OCI-LY1 (cell line): ENCODE data around the gene MPRIP.

ENCODE experiments used
- H2AFZ ChIP-seq: fragments of 200-600 bp; sonication (generic), shearing (Covaris generic); 2 replicates; pipeline ENCODE4 v1.6.0; 2014; ENCODE audit warnings: antibody characterized with exemption, mild to moderate bottlenecking, low read length
- H3F3A ChIP-seq: fragments of 200-600 bp; sonication (generic), shearing (Covaris generic); 2 replicates; pipeline ENCODE4 v1.6.0; 2014; ENCODE audit warnings: mild to moderate bottlenecking, antibody characterized with exemption, low read length, moderate library complexity; ENCODE audit not compliant: insufficient read depth
- H3K27ac ChIP-seq: fragments of 200-600 bp; sonication (generic); 2 replicates; pipeline ENCODE4 v1.5.1; 2014; ENCODE audit warnings: low read length, mixed run types, mild to moderate bottlenecking, low read depth; ENCODE audit not compliant: poor library complexity, severe bottlenecking
- H3K27me3 ChIP-seq: fragments of 200-600 bp; sonication (generic); 2 replicates; pipeline ENCODE4 v1.6.0; 2014; ENCODE audit warnings: antibody characterized with exemption, mild to moderate bottlenecking, low read length, moderate library complexity; ENCODE audit not compliant: insufficient read depth
- H3K36me3 ChIP-seq: fragments of 200-600 bp; sonication (generic); 2 replicates; pipeline ENCODE4 v1.6.1; 2014; ENCODE audit warnings: mild to moderate bottlenecking, antibody characterized with exemption, low read length, moderate library complexity, mixed read lengths; ENCODE audit not compliant: insufficient read depth
- H3K4me1 ChIP-seq: fragments of 200-600 bp; sonication (generic); 2 replicates; pipeline ENCODE4 v1.5.1; 2014; ENCODE audit warnings: mild to moderate bottlenecking, low read length, moderate library complexity; ENCODE audit not compliant: insufficient read depth, severe bottlenecking
- H3K4me2 ChIP-seq: fragments of 200-600 bp; sonication (generic), shearing (Covaris generic); 2 replicates; pipeline ENCODE4 v1.6.1; 2014; ENCODE audit warnings: low read length
- H3K4me3 ChIP-seq: fragments of 200-600 bp; sonication (generic); 2 replicates; pipeline ENCODE4 v1.5.1; 2014; ENCODE audit warnings: low read length, low read depth, mild to moderate bottlenecking, mixed read lengths; ENCODE audit not compliant: poor library complexity, severe bottlenecking
- H3K79me2 ChIP-seq: fragments of 200-600 bp; shearing (Covaris generic); 2 replicates; pipeline ENCODE4 v1.6.1; 2016; ENCODE audit warnings: mixed run types, low read length, mixed read lengths; ENCODE audit not compliant: insufficient read depth
- H3K9ac ChIP-seq: fragments of 200-600 bp; sonication (generic), shearing (Covaris generic); 2 replicates; pipeline ENCODE4 v1.6.1; 2014; ENCODE audit warnings: mild to moderate bottlenecking, low read length, mixed read lengths
- H3K9me2 ChIP-seq: fragments of 200-600 bp; sonication (generic), shearing (Covaris generic); 2 replicates; pipeline ENCODE4 v1.6.1; 2014; ENCODE audit warnings: low read depth, mild to moderate bottlenecking, low read length, mixed read lengths
- H3K9me3 ChIP-seq: fragments of 200-600 bp; shearing (Covaris generic); 2 replicates; pipeline ENCODE4 v1.6.1; 2014; ENCODE audit warnings: low read length, mixed read lengths
- H4K20me1 ChIP-seq: fragments of 200-600 bp; sonication (generic), shearing (Covaris generic); 2 replicates; pipeline ENCODE4 v1.6.0; 2016; ENCODE audit warnings: mild to moderate bottlenecking, low read length; ENCODE audit not compliant: insufficient read depth
- CTCF ChIP-seq: fragments of 200-600 bp; sonication (generic), shearing (Covaris generic); IDR thresholded peaks from 2 replicates; pipeline ENCODE4 v1.5.1; 2017; ENCODE audit warnings: mild to moderate bottlenecking, antibody characterized with exemption, low read length, moderate library complexity, mixed read lengths
- EZH2 ChIP-seq: fragments of 200-600 bp; sonication (generic), shearing (Covaris generic); IDR thresholded peaks from 2 replicates; pipeline ENCODE4 v1.8.0; 2017; ENCODE audit warnings: borderline replicate concordance, mixed run types, mild to moderate bottlenecking, antibody characterized with exemption, low read length, moderate library complexity, mixed read lengths

Gene MPRIP

GRCh38 chr17:17054636-17055035, 12.4 kb downstream of the MPRIP start:
- Histone ChIP-seq H3K4me3 (no peak overlapping the region), H3K27ac (no peak overlapping the region), H3K9me2 (no peaks in the 10 kb centered on the region), H3F3A (no peaks in the 10 kb centered on the region), H3K4me2 (no peak overlapping the region), H3K27me3 (no peaks in the 10 kb centered on the region), H3K79me2 (peaks cover 15% of the 10 kb centered on the region; the same call in 1 of the 2 replicates), H3K9ac (no peak overlapping the region), H3K4me1 (no peaks in the 10 kb centered on the region), H3K36me3 (no peaks in the 10 kb centered on the region; the same call in 1 of the 2 replicates), H4K20me1 (no peaks in the 10 kb centered on the region), H3K9me3 (no peaks in the 10 kb centered on the region), H2AFZ (no peak overlapping the region)
- no peak for TF ChIP-seq EZH2
- no peak for TF ChIP-seq CTCF

DNA sequence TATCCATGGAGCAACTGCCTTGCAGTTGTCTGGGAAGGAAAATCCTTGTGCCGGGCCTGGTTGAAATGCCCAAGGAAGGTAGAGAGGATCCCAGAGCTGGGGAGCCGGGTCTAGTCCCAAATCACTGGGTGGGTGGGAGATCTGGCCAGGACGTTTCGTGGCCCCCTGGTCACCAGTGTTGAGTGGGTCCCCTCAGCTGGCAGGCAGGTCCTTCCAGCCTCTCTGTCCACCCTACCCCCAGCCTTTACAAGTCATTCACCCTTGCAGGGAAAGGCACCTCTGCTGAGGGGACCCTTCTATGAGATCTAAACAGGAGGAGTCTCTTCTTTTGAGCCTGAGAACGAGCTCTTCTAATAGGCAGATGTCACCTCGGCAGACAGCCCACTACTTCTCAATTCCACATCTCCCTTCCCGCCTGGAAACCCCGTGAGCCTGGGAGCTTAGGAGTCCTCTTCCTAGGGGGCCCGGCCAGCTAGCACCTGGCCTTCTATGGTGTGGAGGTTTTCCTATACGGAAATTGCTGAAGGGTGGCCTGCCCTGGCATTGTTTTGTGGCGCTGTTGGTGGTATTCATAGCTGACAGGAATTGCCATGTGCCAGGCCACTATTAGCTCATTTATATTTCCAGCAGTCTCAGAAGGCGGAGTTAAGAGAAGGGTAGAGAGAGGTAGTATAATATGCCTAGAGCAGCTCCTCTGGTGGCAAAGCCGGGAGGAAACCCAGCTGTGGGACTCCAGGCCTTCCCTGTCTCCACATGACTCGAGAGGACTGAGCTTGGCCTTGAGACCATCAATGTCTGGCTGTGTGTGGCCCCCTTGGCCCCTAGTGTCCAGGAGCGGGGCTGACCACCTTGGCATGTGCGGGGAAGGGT, 13.3 kb downstream of the MPRIP start:
- Histone ChIP-seq H3K27me3 (no peaks in the 10 kb centered on the region), H2AFZ (no peak overlapping the region), H4K20me1 (no peaks in the 10 kb centered on the region), H3K79me2 (peaks cover 11% of the 10 kb centered on the region; the same call in 1 of the 2 replicates), H3K4me1 (no peaks in the 10 kb centered on the region), H3K4me3 (no peak overlapping the region), H3K9me2 (no peaks in the 10 kb centered on the region), H3K27ac (no peak overlapping the region), H3F3A (no peaks in the 10 kb centered on the region), H3K9ac (no peak overlapping the region), H3K36me3 (no peaks in the 10 kb centered on the region; the same call in 1 of the 2 replicates), H3K9me3 (no peaks in the 10 kb centered on the region), H3K4me2 (no peak overlapping the region)
- no peak for TF ChIP-seq CTCF
- TF ChIP-seq EZH2 = no peak

DNA sequence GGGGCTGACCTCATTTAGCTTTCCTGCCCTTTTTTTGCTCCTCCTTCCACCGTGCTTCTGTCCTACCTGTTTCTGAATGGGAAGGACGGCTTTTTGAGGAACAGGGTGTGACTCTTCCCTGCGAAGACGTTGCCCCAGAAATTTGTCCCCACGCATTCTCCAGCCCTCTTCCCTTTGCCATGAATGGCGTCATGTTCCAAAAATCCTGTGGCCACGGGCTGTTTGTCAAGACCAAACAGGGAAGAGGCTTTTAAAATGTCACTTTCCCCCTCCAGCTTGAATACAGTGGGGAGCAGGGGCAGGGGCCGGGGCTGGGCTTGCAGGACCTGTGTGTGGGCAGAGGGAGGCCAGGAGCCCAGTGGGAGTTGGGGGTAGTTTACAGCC, 13.9 kb downstream of the MPRIP start:
- H2AFZ ChIP-seq = no peak overlapping the region
- H3K36me3 ChIP-seq = no peaks in the 10 kb centered on the region; the same call in 1 of the 2 replicates
- no peaks in the 10 kb centered on the region for H3K4me1 ChIP-seq
- no peak overlapping the region for H3K9ac ChIP-seq
- no peaks in the 10 kb centered on the region for H3F3A ChIP-seq
- H3K79me2 ChIP-seq = 0 out of 2 replicates have a peak, but pooled peaks cover 6% of the 10 kb centered on the region
- TF ChIP-seq CTCF (no peak), EZH2 (no peak)
- H3K27me3 ChIP-seq = no peaks in the 10 kb centered on the region
- no peak overlapping the region for H3K4me3 ChIP-seq
- no peaks in the 10 kb centered on the region for H4K20me1 ChIP-seq
- H3K4me2 ChIP-seq = no peak overlapping the region
- no peaks in the 10 kb centered on the region for H3K9me3 ChIP-seq
- no peaks in the 10 kb centered on the region for H3K9me2 ChIP-seq
- no peak overlapping the region for H3K27ac ChIP-seq
